HL-60 (cell line): ENCODE results near the gene FARSB.

ENCODE experiments used
- TF ChIP-seq, protein P1 (sequence below): IDR thresholded peaks from one replicate; pipeline ENCODE4 v1.5.1; 2011; ENCODE audit warnings: low read length, control low read depth, inconsistent platforms; ENCODE audit not compliant: insufficient read depth
- TF ChIP-seq, protein P2 (sequence below): IDR thresholded peaks from 2 replicates; pipeline ENCODE4 v1.6.1; 2012; ENCODE audit warnings: low read depth; ENCODE audit not compliant: insufficient replicate concordance

- TF ChIP-seq, protein P1, sequence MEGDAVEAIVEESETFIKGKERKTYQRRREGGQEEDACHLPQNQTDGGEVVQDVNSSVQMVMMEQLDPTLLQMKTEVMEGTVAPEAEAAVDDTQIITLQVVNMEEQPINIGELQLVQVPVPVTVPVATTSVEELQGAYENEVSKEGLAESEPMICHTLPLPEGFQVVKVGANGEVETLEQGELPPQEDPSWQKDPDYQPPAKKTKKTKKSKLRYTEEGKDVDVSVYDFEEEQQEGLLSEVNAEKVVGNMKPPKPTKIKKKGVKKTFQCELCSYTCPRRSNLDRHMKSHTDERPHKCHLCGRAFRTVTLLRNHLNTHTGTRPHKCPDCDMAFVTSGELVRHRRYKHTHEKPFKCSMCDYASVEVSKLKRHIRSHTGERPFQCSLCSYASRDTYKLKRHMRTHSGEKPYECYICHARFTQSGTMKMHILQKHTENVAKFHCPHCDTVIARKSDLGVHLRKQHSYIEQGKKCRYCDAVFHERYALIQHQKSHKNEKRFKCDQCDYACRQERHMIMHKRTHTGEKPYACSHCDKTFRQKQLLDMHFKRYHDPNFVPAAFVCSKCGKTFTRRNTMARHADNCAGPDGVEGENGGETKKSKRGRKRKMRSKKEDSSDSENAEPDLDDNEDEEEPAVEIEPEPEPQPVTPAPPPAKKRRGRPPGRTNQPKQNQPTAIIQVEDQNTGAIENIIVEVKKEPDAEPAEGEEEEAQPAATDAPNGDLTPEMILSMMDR = no peak
- TF ChIP-seq, protein P2, sequence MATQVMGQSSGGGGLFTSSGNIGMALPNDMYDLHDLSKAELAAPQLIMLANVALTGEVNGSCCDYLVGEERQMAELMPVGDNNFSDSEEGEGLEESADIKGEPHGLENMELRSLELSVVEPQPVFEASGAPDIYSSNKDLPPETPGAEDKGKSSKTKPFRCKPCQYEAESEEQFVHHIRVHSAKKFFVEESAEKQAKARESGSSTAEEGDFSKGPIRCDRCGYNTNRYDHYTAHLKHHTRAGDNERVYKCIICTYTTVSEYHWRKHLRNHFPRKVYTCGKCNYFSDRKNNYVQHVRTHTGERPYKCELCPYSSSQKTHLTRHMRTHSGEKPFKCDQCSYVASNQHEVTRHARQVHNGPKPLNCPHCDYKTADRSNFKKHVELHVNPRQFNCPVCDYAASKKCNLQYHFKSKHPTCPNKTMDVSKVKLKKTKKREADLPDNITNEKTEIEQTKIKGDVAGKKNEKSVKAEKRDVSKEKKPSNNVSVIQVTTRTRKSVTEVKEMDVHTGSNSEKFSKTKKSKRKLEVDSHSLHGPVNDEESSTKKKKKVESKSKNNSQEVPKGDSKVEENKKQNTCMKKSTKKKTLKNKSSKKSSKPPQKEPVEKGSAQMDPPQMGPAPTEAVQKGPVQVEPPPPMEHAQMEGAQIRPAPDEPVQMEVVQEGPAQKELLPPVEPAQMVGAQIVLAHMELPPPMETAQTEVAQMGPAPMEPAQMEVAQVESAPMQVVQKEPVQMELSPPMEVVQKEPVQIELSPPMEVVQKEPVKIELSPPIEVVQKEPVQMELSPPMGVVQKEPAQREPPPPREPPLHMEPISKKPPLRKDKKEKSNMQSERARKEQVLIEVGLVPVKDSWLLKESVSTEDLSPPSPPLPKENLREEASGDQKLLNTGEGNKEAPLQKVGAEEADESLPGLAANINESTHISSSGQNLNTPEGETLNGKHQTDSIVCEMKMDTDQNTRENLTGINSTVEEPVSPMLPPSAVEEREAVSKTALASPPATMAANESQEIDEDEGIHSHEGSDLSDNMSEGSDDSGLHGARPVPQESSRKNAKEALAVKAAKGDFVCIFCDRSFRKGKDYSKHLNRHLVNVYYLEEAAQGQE = no peak
Observed at GRCh38 chr2:222656526-222657446, 894 bp upstream of the FARSB start.
